ENCODE measurements around the gene GAREM1. TPM values are rescaled to one million over a fixed set of nuclear protein-coding genes. Genes with fewer than 3 reads are reported as not detected.

Gene GAREM1
- total RNA-seq, 2 donors from 2014 or later, result 15.3 to 20.1 TPM

DNA sequence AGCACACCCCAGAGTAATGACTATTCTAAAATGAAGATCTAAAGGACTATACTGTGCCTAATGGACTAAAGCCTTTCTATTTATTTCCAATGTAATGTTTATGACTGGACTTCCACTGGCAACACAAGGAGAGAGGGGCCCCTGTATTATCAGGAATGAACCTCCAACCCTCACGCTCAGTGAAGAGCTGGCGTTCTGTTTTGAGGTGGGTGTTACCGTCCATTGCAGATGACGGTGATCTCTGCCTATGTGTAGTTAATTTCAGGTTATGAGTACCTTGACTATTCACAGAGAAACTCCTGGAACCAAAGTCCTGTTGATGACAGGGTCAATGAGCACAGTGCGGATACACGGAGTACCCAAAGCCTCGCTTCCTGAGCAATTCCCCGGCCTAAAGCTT, 195.5 kb downstream of the GAREM1 start:
- no peak overlapping the region for H3K27ac ChIP-seq
- H3K36me3 ChIP-seq, result no peaks in the 10 kb centered on the region
- intact Hi-C loops (cut with DNase I), result no loop called here
- H3K9ac ChIP-seq (ENCODE audit: low read depth in 2 of 2, low read length in 2 of 2), result no peak overlapping the region
- H3K27me3 ChIP-seq, result no peaks in the 10 kb centered on the region
- no peak for DNase-seq
- H3K9me3 ChIP-seq, result no peaks in the 10 kb centered on the region
- peaks cover 2% of the 10 kb centered on the region for H3K4me1 ChIP-seq
- H3K4me3 ChIP-seq, result no peak overlapping the region
- TF ChIP-seq, protein P1, sequence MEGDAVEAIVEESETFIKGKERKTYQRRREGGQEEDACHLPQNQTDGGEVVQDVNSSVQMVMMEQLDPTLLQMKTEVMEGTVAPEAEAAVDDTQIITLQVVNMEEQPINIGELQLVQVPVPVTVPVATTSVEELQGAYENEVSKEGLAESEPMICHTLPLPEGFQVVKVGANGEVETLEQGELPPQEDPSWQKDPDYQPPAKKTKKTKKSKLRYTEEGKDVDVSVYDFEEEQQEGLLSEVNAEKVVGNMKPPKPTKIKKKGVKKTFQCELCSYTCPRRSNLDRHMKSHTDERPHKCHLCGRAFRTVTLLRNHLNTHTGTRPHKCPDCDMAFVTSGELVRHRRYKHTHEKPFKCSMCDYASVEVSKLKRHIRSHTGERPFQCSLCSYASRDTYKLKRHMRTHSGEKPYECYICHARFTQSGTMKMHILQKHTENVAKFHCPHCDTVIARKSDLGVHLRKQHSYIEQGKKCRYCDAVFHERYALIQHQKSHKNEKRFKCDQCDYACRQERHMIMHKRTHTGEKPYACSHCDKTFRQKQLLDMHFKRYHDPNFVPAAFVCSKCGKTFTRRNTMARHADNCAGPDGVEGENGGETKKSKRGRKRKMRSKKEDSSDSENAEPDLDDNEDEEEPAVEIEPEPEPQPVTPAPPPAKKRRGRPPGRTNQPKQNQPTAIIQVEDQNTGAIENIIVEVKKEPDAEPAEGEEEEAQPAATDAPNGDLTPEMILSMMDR (IDR thresholded peaks at IDR 0.05), result no peak

DNA sequence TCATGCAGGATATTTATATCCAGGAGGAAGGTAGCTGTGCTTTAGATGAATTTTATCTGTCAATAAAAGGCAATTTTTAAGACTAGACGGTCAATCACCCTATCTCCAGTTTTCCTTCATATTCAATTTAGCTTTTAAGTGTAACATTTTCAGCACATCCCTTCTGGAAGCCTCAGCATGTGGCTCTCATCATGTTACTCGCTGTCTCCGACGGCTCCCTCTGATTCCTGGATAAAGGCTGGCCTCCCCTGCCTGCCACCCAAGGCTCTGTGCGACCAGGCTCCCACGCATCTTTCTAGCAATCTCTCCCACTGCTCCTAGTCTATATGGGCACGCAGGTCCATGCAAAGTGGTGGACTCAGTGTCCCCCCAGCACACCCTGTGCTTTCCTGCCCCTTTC, 196.4 kb downstream of the GAREM1 start:
- H3K36me3 ChIP-seq, result no peaks in the 10 kb centered on the region
- intact Hi-C loops (cut with DNase I), result loop anchor here (5.0 kb wide), 2 partner anchors 198 to 278 kb away; partner anchors contain the start of gene GAREM1
- TF ChIP-seq, protein P1 (IDR thresholded peaks at IDR 0.05), result no peak
- no peak overlapping the region for H3K27ac ChIP-seq
- H3K27me3 ChIP-seq, result no peaks in the 10 kb centered on the region
- H3K9ac ChIP-seq (ENCODE audit: low read depth in 2 of 2, low read length in 2 of 2), result no peak overlapping the region
- H3K4me3 ChIP-seq, result no peak overlapping the region
- no peaks in the 10 kb centered on the region for H3K9me3 ChIP-seq
- no peak for DNase-seq
- H3K4me1 ChIP-seq, result no peaks in the 10 kb centered on the region

DNA sequence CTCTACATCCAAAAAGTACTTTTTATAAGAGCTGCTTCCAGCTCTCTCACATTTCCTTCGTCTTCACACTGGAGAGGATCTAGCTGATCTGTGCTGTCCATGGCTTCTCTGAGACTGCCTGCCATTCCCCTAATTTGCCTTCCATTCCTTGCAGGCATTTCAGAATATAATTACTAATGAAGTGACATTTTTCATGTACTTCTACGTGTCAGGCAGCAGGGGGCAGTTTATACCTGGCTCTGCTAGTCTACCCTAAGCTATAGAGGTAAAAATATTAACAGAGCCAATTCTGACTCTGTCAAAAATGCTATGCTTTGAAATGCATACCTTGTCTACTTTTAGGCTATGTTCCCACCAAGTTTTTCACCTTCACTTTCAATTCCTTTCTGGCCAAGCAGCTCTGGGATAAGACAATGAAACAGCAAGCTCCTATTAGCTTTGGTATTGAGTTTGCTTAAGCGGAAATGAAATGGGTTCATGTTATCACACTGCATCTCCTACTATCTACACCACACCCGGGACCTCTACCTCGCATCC, 198.9 kb downstream of the GAREM1 start:
- Histone ChIP-seq H3K9ac (ENCODE audit: low read depth in 2 of 2, low read length in 2 of 2) (no peak overlapping the region), H3K4me1 (no peaks in the 10 kb centered on the region), H3K4me3 (no peak overlapping the region), H3K27ac (no peak overlapping the region), H3K27me3 (no peaks in the 10 kb centered on the region), H3K9me3 (no peaks in the 10 kb centered on the region), H3K36me3 (no peaks in the 10 kb centered on the region)
- intact Hi-C loops (cut with DNase I), result loop anchor here (5.0 kb wide), 2 partner anchors 201 to 281 kb away; partner anchors contain the start of gene GAREM1
- no peak for DNase-seq
- TF ChIP-seq, protein P1 (IDR thresholded peaks at IDR 0.05), result peak; percentile 51

DNA sequence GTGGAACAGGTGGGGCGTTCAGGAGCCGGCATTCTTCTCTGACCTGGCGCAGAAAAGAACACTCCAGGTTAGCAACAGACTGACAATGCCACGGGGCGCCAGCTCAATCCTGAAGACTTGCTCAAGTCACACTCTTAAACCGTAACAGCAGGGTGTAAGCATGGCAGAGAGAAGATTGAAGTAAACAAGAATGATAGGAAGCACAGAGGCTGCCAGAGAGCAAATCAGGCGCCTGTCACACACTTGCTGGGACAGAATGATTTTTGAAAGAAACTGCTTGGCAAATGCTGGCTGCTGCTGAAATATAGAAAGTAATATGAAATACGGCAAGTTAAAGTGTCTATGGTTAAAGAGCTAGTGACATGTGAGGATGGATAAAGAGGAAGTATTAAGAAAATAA, 200.3 kb downstream of the GAREM1 start:
- H3K4me3 ChIP-seq, result no peak overlapping the region
- H3K4me1 ChIP-seq, result no peaks in the 10 kb centered on the region
- no peak overlapping the region for H3K27ac ChIP-seq
- DNase-seq, result no peak
- TF ChIP-seq, protein P1 (IDR thresholded peaks at IDR 0.05), result no peak
- no peaks in the 10 kb centered on the region for H3K27me3 ChIP-seq
- no peaks in the 10 kb centered on the region for H3K9me3 ChIP-seq
- H3K9ac ChIP-seq (ENCODE audit: low read depth in 2 of 2, low read length in 2 of 2), result no peak overlapping the region
- intact Hi-C loops (cut with DNase I), result loop anchor here (5.0 kb wide), 2 partner anchors 202 to 282 kb away; partner anchors contain the start of gene GAREM1
- no peaks in the 10 kb centered on the region for H3K36me3 ChIP-seq

DNA sequence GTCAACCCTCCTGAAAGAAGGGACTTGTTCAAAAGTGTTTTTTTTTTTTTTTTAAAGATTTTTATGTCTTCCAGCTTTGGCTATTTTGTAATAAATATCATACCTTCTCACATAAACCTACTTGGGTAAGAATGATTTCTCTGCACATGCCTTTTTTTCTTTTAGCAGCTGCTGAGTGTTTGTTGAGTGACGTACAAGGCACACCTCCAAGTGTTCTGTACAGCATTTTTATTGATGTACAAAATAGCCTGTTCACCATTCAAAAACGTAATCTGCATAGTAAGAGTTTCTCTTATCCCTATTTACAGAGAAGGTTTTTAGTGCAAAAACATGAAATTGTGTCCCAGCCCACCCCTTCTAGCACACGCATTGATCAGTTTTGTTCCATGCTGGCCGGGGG, 203.2 kb downstream of the GAREM1 start:
- no peak for DNase-seq
- Histone ChIP-seq H3K27ac (no peak overlapping the region), H3K27me3 (no peaks in the 10 kb centered on the region), H3K36me3 (no peaks in the 10 kb centered on the region), H3K4me1 (no peaks in the 10 kb centered on the region), H3K9me3 (no peaks in the 10 kb centered on the region), H3K9ac (ENCODE audit: low read depth in 2 of 2, low read length in 2 of 2) (no peak overlapping the region), H3K4me3 (no peak overlapping the region)
- TF ChIP-seq, protein P1 (IDR thresholded peaks at IDR 0.05), result no peak
- intact Hi-C loops (cut with DNase I), result loop anchor here (5.0 kb wide), 1 partner anchor 110 kb away; no protein-coding TSS in a partner anchor
